BLaER1 (cell line): ENCODE results near the gene BACH2.
"Not testable (repeated sequence)": the region's sequence is repeated elsewhere in the genome, so short reads cannot be mapped to it uniquely, and the experiment has no call there.

Experiments used
- H3K27ac ChIP-seq: shearing (Covaris generic); formaldehyde crosslinking; 2 replicates; pipeline ENCODE4 v1.8.1; 2022
- H3K27me3 ChIP-seq: shearing (Covaris generic); formaldehyde crosslinking; 2 replicates; pipeline ENCODE4 v1.8.1; 2022
- H3K36me3 ChIP-seq: shearing (Covaris generic); formaldehyde crosslinking; 2 replicates; pipeline ENCODE4 v1.8.1; 2022
- H3K4me1 ChIP-seq: shearing (Covaris generic); formaldehyde crosslinking; 2 replicates; pipeline ENCODE4 v1.8.1; 2022
- H3K4me2 ChIP-seq: shearing (Covaris generic); formaldehyde crosslinking; 2 replicates; pipeline ENCODE4 v1.8.1; 2022
- H3K4me3 ChIP-seq: shearing (Covaris generic); formaldehyde crosslinking; 2 replicates; pipeline ENCODE4 v1.8.1; 2022
- H3K9ac ChIP-seq: shearing (Covaris generic); formaldehyde crosslinking; 2 replicates; pipeline ENCODE4 v1.8.1; 2022
- H3K9me3 ChIP-seq: shearing (Covaris generic); formaldehyde crosslinking; 2 replicates; pipeline ENCODE4 v1.8.1; 2022
- H4K20me1 ChIP-seq: shearing (Covaris generic); formaldehyde crosslinking; 2 replicates; pipeline ENCODE4 v1.8.1; 2022
- Cebpa-rat ChIP-seq: shearing (Covaris generic); IDR thresholded peaks from 2 replicates; pipeline ENCODE4 v1.8.1; 2022

BACH2 gene

GRCh38 chr6:89976694-89977020, 320.0 kb downstream of the BACH2 start:
- no peak overlapping the region for H3K27ac ChIP-seq
- no peak for TF ChIP-seq Cebpa-rat

DNA sequence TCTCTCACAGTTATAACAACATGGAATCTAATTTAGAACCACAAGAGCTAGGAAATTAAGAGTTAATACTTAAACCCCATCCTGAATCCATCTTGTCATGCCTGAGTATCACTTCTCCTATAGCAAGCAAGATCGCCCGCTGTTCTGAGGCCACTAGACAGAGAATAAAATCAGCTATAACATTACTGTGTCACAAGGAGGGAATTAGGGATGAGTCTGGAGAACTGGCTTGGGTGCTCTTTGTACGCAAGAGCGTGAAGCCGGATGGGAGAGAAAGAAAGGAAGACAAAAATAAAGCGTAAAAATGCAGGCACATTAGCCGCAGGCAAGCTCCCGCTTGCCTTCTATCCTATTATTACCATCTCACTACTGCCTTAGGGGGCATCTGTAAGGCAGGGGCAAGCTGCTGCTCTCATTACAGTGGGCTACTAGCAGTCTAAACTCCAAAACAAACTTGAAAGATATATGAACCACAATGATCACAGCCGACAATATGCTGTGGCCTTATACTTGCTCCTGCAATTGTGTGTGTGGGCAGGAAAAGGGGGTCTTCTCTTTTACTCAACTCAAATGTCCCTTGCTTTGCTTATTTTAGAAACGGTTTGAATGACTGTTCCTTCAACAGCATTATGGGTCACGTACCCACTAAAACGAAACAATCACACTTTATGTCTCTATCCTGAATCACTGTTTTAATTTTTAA, 320.5 kb downstream of the BACH2 start:
- Histone ChIP-seq H3K4me1 (peaks cover 8% of the 10 kb centered on the region; the same call in 1 of the 2 replicates), H3K4me2 (no peak overlapping the region), H3K4me3 (no peak overlapping the region), H4K20me1 (peaks cover 95% of the 10 kb centered on the region), H3K27me3 (no peaks in the 10 kb centered on the region), H3K36me3 (peaks cover 34% of the 10 kb centered on the region; the same call in 1 of the 2 replicates), H3K27ac (no peak overlapping the region), H3K9me3 (no peaks in the 10 kb centered on the region), H3K9ac (no peak overlapping the region)
- TF ChIP-seq Cebpa-rat = no peak

More at GRCh38 chr6:89976694-89977020, 320.0 kb downstream of the BACH2 start:
- Histone ChIP-seq H3K4me2 (no peak overlapping the region), H3K4me3 (no peak overlapping the region), H3K9me3 (no peaks in the 10 kb centered on the region), H3K27me3 (no peaks in the 10 kb centered on the region), H3K36me3 (peaks cover 34% of the 10 kb centered on the region; the same call in 1 of the 2 replicates), H4K20me1 (peaks cover 95% of the 10 kb centered on the region), H3K9ac (no peak overlapping the region), H3K4me1 (peaks cover 8% of the 10 kb centered on the region; the same call in 1 of the 2 replicates)

DNA sequence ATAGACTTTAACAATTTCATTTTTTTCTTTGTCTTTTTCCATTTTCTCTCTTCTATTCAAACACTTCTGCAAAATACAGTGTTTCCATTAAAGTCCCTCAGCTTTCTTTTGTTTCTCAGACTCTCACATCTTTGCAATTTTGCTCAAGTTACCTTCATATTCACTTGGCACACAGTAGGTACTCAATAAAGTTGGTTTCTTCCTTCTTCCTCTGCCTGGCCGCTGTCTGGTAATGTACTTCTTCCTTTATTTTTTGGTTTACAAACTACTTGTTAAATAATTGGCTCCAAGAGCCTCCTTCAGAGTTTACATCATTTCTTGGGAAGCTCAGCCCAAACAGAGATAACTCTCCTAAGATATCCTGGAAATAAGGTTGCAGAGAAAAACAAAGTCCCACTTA, 321.3 kb downstream of the BACH2 start:
- H3K4me3 ChIP-seq = no peak overlapping the region
- H3K4me1 ChIP-seq = peaks cover 8% of the 10 kb centered on the region; the same call in 1 of the 2 replicates
- no peak overlapping the region for H3K9ac ChIP-seq
- H3K27me3 ChIP-seq = no peaks in the 10 kb centered on the region
- H3K4me2 ChIP-seq = no peak overlapping the region
- peaks cover 37% of the 10 kb centered on the region; the same call in 1 of the 2 replicates for H3K36me3 ChIP-seq
- no peaks in the 10 kb centered on the region for H3K9me3 ChIP-seq
- peaks cover 95% of the 10 kb centered on the region for H4K20me1 ChIP-seq
- no peak for TF ChIP-seq Cebpa-rat
- no peak overlapping the region for H3K27ac ChIP-seq

DNA sequence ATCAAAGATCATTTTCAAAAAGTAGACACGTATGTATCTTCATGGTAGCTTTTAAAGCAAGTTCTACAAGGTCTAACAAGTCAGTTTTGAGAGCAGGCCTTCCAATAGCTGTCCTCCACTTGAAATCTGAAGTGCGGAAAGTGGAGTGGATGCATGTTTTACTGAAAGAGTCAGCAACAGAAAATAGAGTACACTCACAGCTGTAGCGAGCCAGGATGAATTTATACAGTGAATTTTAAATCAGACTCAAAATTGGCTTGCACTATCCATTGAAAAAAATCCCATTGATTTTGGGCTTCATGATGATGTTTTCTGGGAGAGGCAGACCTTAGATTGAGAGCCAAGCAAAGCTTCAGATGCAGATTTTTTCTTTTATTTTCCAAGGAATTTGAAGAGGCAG, 321.8 kb downstream of the BACH2 start:
- Histone ChIP-seq H4K20me1 (peaks cover 95% of the 10 kb centered on the region), H3K36me3 (peaks cover 42% of the 10 kb centered on the region; the same call in 1 of the 2 replicates), H3K27me3 (no peaks in the 10 kb centered on the region), H3K4me1 (peaks cover 8% of the 10 kb centered on the region; the same call in 1 of the 2 replicates), H3K4me2 (no peak overlapping the region), H3K27ac (no peak overlapping the region), H3K4me3 (no peak overlapping the region), H3K9me3 (no peaks in the 10 kb centered on the region), H3K9ac (no peak overlapping the region)
- TF ChIP-seq Cebpa-rat = no peak

DNA sequence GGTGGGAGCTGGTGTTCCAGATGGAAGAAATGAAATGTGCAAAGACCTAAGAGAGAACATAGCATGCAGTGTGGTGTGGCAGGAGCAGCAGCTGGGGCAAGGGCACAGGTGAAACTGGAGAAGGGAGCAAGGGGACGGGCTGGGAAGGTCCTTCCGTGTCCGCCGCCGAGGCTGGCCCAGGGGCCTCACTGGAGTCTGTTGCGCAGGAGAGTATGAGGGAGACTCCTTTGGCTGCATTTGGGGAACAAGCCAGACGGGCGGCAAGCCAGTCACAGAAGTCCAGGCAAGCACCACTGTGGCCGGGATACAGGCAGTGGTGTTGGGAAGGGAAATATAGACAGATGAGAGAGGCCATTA, 324.6 kb downstream of the BACH2 start:
- Histone ChIP-seq H3K4me3 (no peak overlapping the region), H3K9ac (no peak overlapping the region), H3K9me3 (no peaks in the 10 kb centered on the region), H3K36me3 (peaks cover 54% of the 10 kb centered on the region; the same call in 1 of the 2 replicates), H3K4me1 (no peaks in the 10 kb centered on the region), H4K20me1 (peaks cover 88% of the 10 kb centered on the region; the same call in 1 of the 2 replicates), H3K27ac (no peak overlapping the region), H3K27me3 (no peaks in the 10 kb centered on the region), H3K4me2 (no peak overlapping the region)
- TF ChIP-seq Cebpa-rat = no peak

GRCh38 chr6:89971338-89972024, 325.2 kb downstream of the BACH2 start:
- H3K9ac ChIP-seq = not testable (repeated sequence)

DNA sequence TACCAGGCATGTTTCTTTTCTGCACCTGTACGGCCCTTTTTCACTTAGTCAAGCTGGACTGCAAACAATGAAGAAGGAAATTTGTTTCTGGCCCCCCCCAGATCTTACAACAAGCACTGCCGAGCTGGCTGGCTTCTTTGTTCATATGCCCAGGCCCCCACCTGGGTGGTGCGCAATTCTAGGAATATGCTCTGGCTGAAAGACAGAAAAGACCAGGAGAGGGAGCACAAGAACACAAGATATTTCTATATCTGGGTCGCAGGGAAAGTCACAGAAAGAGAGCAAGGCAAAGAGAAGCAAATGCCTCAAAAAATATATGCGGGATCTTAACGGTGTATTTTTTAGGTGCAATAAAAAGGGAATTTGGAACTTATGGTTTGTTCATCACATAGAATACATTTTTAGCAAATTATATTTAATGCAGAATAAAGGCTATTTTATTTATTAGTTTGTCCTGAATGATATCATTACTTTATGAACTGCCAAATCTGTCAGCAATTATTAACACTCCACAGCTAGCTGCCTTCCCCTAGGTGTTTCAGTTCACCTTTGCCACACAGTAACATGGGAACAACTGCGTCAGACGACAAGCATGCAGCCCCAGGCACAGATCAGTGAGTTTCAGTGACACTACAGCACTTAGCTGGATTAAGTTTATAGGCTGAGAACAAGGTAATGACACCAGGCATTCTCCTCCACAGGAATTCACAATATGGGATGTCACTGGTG, 325.9 kb downstream of the BACH2 start:
- Histone ChIP-seq H3K4me3 (no peak overlapping the region), H3K27me3 (no peaks in the 10 kb centered on the region), H3K27ac (no peak overlapping the region), H3K36me3 (peaks cover 58% of the 10 kb centered on the region), H4K20me1 (peaks cover 89% of the 10 kb centered on the region; the same call in 1 of the 2 replicates), H3K9me3 (no peaks in the 10 kb centered on the region), H3K4me1 (no peaks in the 10 kb centered on the region), H3K9ac (no peak overlapping the region), H3K4me2 (no peak overlapping the region)
- no peak for TF ChIP-seq Cebpa-rat

More at GRCh38 chr6:89971338-89972024, 325.2 kb downstream of the BACH2 start:
- not testable (repeated sequence) for H3K9me3 ChIP-seq, H3K4me3 ChIP-seq, H3K27ac ChIP-seq, H3K4me2 ChIP-seq, H3K4me1 ChIP-seq, H3K27me3 ChIP-seq
- H3K36me3 ChIP-seq = peaks cover 57% of the 10 kb centered on the region
- peaks cover 89% of the 10 kb centered on the region; the same call in 1 of the 2 replicates for H4K20me1 ChIP-seq

GRCh38 chr6:89970072-89970471, 326.6 kb downstream of the BACH2 start:
- Histone ChIP-seq H4K20me1 (peaks cover 89% of the 10 kb centered on the region; the same call in 1 of the 2 replicates), H3K27me3 (no peaks in the 10 kb centered on the region), H3K9ac (no peak overlapping the region), H3K4me3 (no peak overlapping the region), H3K27ac (no peak overlapping the region), H3K36me3 (peaks cover 58% of the 10 kb centered on the region), H3K4me2 (no peak overlapping the region), H3K9me3 (no peaks in the 10 kb centered on the region), H3K4me1 (no peaks in the 10 kb centered on the region)
- TF ChIP-seq Cebpa-rat = no peak

- Histone ChIP-seq H3K4me3 (no peak overlapping the region), H3K9me3 (no peaks in the 10 kb centered on the region), H3K9ac (no peak overlapping the region), H3K27me3 (no peaks in the 10 kb centered on the region), H4K20me1 (peaks cover 80% of the 10 kb centered on the region; the same call in 1 of the 2 replicates), H3K4me1 (no peaks in the 10 kb centered on the region), H3K4me2 (no peak overlapping the region), H3K27ac (no peak overlapping the region), H3K36me3 (peaks cover 41% of the 10 kb centered on the region)
- TF ChIP-seq Cebpa-rat = no peak
These were observed 329.7 kb downstream of the BACH2 start for GRCh38 chr6:89966913-89967312.

DNA sequence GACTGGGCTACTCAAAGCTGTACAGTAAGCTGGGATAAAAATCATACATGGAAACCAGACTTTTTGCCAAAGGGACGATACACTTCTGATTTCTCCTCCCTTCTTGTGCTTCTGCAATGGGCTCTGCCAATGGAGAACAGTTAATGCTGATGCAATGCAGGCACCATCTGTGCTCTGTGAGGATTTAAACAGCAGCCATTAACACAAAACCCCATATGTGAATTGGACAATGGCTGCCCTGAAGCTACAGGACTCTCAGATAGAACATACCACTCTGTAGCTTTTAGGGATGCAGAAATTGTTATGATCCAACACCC, 330.5 kb downstream of the BACH2 start:
- no peak overlapping the region for H3K4me2 ChIP-seq
- H3K27me3 ChIP-seq = no peaks in the 10 kb centered on the region
- no peaks in the 10 kb centered on the region for H3K9me3 ChIP-seq
- H4K20me1 ChIP-seq = peaks cover 74% of the 10 kb centered on the region; the same call in 1 of the 2 replicates
- H3K36me3 ChIP-seq = peaks cover 40% of the 10 kb centered on the region
- no peak overlapping the region for H3K9ac ChIP-seq
- H3K4me3 ChIP-seq = no peak overlapping the region
- no peaks in the 10 kb centered on the region for H3K4me1 ChIP-seq
- TF ChIP-seq Cebpa-rat = no peak
- H3K27ac ChIP-seq = no peak overlapping the region
